ENCODE data around the gene KIR3DL3. TPM values are rescaled to one million over a fixed set of nuclear protein-coding genes. Genes with fewer than 3 reads are reported as not detected.

Gene KIR3DL3
- not detected in 2 replicates for total RNA-seq

DNA sequence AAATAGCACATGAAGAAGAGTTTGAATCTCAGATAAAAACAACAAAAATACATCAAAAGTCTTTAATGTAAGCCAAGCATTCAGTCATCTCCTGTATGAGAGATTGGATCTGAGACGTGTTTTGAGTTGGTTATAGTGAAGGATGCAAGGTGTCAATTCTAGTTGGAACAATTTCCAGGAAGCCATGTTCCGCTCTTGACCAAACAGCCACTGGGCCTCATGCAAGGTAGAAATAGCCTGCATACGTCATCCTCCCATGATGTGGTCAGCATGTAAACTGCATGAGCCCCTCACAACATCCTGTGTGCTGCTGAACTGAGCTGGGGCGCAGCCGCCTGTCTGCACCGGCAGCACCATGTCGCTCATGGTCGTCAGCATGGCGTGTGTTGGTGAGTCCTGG, at the start of gene KIR3DL3:
Gene KIR3DL3 (plus strand): TSS at position 301 of the 400 bp plus-strand sequence. CDS start 55 bp downstream, at position 356.

DNA sequence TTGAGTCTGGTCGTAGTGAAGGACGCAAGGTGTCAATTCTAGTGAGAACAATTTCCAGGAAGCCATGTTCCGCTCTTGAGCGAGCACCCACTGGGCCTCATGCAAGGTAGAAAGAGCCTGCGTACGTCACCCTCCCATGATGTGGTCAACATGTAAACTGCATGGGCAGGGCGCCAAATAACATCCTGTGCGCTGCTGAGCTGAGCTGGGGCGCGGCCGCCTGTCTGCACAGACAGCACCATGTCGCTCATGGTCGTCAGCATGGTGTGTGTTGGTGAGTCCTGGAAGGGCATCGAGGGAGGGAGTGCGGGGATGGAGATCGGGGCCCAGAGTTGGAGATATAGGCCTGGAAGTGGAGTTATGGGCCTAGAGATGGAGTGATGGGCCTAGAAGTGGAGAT, 14.1 kb downstream of the KIR3DL3 start, which contains the start of gene KIR2DL3:
Gene KIR2DL3 (plus strand): TSS at position 208 of the 400 bp plus-strand sequence. CDS start 33 bp downstream, at position 241.

DNA sequence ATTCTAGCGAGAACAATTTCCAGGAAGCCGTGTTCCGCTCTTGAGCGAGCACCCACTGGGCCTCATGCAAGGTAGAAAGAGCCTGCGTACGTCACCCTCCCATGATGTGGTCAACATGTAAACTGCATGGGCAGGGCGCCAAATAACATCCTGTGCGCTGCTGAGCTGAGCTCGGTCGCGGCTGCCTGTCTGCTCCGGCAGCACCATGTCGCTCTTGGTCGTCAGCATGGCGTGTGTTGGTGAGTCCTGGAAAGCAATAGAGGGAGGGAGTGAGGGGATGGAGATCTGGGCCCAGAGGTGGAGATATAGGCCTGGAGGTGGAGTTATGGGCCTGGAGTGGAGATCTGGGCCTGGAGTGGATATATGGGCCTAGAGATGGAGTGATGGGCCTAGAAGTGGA, 45.4 kb downstream of the KIR3DL3 start, which contains the start of gene KIR2DL1:
Gene KIR2DL1 (plus strand): TSS at position 148 of the 400 bp plus-strand sequence. CDS start 58 bp downstream, at position 206.

Other genes starting within 250 kb of the KIR3DL3 start
- not detected in 2 replicates for gene LAIR2, start 221.6 kb upstream of the KIR3DL3 start, total RNA-seq
- not detected in 2 replicates for gene LILRA2, start 150.7 kb upstream of the KIR3DL3 start, total RNA-seq
- not detected in 2 replicates for gene LILRA1, start 130.8 kb upstream of the KIR3DL3 start, total RNA-seq
- not detected in 2 replicates for gene LILRB1, start 94.0 kb upstream of the KIR3DL3 start, total RNA-seq
- not detected in 2 replicates for gene LILRB4, start 61.5 kb upstream of the KIR3DL3 start, total RNA-seq
- gene KIR2DL3, start 14.1 kb downstream of the KIR3DL3 start, total RNA-seq = not detected in 2 replicates
- not detected in 2 replicates for gene KIR2DL1, start 45.4 kb downstream of the KIR3DL3 start, total RNA-seq
- not detected in 2 replicates for gene KIR2DL4, start 79.2 kb downstream of the KIR3DL3 start, total RNA-seq
- gene KIR3DL1, start 92.0 kb downstream of the KIR3DL3 start, total RNA-seq = not detected in 2 replicates
- not detected in 2 replicates for gene KIR2DS4, start 108.2 kb downstream of the KIR3DL3 start, total RNA-seq
- gene KIR3DL2, start 126.0 kb downstream of the KIR3DL3 start, total RNA-seq = not detected in 2 replicates
- gene FCAR, start 149.8 kb downstream of the KIR3DL3 start, total RNA-seq = not detected in 2 replicates
- gene NCR1, start 181.7 kb downstream of the KIR3DL3 start, total RNA-seq = not detected in 2 replicates
- not detected in 2 replicates for gene NLRP7, start 223.1 kb downstream of the KIR3DL3 start, total RNA-seq
- gene NLRP2, start 241.9 kb downstream of the KIR3DL3 start, total RNA-seq = not detected in 2 replicates

All from myometrial cell (primary cell).